ENCODE data around the gene RER1.

RER1 gene

GRCh38 chr1:2418791-2419320, 27.2 kb downstream of the RER1 start:
- no peak overlapping the region for H3K27ac ChIP-seq
- TF ChIP-seq ZFX (IDR thresholded peaks at IDR 0.05): no peak
- TF ChIP-seq CTCF (conservative IDR thresholded peaks at IDR 0.05): no peak

- no peak for TF ChIP-seq CTCF (conservative IDR thresholded peaks at IDR 0.05)
- TF ChIP-seq ZFX (IDR thresholded peaks at IDR 0.05): no peak
- no peak overlapping the region for H3K27ac ChIP-seq
Measured at GRCh38 chr1:2419416-2419815, 27.8 kb downstream of the RER1 start.

GRCh38 chr1:2422523-2422922, 30.9 kb downstream of the RER1 start:
- no peak overlapping the region for H3K27ac ChIP-seq
- TF ChIP-seq ZFX (IDR thresholded peaks at IDR 0.05): no peak
- TF ChIP-seq CTCF (conservative IDR thresholded peaks at IDR 0.05): no peak

DNA sequence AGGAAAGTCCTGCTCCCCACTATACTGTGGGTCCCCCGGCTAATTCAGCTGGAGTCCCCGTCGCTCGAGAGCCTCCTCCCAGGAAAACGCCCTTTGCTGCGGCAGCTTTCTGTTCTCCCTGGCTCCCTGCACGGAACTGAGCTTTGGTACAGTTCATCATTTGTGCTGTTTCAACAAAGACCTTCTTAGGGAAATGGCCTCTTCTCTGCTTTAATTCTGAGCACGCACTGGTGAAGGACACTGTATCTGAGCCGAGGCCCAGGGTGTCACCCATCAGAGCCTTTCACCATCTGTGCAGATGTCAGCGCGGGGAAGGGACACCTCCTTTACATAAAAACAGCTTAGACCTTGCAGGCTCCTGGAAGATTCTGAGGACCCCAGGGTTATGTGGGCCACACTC, 34.3 kb downstream of the RER1 start:
- no peak for TF ChIP-seq CTCF (conservative IDR thresholded peaks at IDR 0.05)
- no peak for TF ChIP-seq ZFX (IDR thresholded peaks at IDR 0.05)
- H3K27ac ChIP-seq: no peak overlapping the region

DNA sequence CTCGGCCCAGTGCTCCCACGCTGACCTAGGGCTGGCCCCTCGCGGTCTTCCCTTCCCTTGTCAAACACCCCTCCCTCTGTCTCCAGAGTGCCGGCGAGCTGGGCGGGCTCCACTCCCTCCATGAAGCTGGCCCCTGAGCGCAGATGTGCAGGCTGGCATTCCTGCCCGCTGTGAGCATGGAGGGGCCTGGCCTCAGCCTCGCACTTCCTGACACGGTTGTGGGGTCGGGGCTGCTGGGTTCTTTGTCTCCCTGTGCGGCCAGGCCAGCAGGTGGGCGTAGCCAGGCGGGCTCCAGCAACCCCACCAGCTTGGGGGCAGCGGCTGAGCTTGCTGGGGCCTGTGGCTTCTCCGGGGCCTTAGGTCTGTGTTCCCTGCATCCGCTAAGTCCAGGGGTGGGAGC, 34.9 kb downstream of the RER1 start:
- TF ChIP-seq CTCF (conservative IDR thresholded peaks at IDR 0.05): no peak
- no peak overlapping the region for H3K27ac ChIP-seq

DNA sequence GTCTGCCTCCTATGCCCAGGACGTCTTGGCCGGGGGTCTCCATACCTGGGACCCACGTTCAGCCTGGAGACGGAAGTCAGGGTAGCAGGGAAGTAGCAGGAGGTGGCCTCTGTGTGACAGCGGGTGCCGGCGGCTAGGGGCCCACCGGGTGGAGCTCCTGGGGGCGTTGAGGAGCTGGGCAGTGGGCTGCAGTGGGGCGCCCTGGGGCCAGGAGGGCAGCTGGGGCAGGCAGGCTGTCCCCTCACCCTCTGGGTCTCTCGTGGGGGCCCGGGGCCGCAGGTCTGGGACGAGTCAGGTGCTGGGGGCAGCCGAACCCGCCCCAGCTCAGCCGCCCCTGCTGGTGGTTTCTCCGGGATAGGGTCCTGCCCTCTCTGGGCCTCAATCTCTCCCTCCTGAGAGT, 35.4 kb downstream of the RER1 start:
- no peak overlapping the region for H3K27ac ChIP-seq
- TF ChIP-seq ZFX (IDR thresholded peaks at IDR 0.05): no peak
- TF ChIP-seq CTCF (conservative IDR thresholded peaks at IDR 0.05): no peak

DNA sequence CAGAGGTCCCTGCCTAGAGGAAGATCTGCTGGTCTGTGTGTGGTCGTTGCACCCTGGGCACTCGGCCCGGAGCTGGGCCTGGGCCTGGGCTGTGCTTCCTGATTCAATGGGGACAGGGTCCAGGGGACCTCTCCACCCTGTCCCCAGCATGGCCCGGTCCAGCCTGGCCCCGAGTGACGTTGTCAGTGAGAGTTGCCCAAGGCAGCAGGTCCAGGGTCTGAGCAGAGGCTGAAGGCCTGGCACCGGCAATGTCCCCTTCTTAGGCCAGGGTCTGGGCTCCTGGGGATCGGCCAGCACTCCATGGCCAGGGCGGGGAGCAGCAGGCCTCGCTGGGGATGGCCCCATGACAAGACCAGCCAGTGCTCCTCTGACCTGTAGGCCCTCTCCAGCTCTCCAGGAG, 36.3 kb downstream of the RER1 start:
- TF ChIP-seq CTCF (conservative IDR thresholded peaks at IDR 0.05) (no peak), ZFX (IDR thresholded peaks at IDR 0.05) (no peak)
- H3K27ac ChIP-seq: no peak overlapping the region

Data from C4-2B (cell line).